Neural cell (in vitro differentiated cells): Measurements from ENCODE around the gene SLC28A1. TPM values are rescaled to one million over a fixed set of nuclear protein-coding genes. Genes with fewer than 3 reads are reported as not detected.

Source experiments
- H2AFZ ChIP-seq: fragments of 200-600, 300-800 bp; sonication (generic), shearing (Covaris generic); 2 replicates; pipeline ENCODE4 v1.6.0; 2014; ENCODE audit warnings: low read depth, mild to moderate bottlenecking, antibody characterized with exemption, low read length, moderate library complexity
- H3F3A ChIP-seq: fragments of 200-600 bp; shearing (Covaris generic); 2 replicates; pipeline ENCODE4 v1.6.1; 2016; ENCODE audit warnings: mild to moderate bottlenecking, moderate library complexity, mixed read lengths, antibody characterized with exemption, low read length; ENCODE audit not compliant: insufficient read depth, poor library complexity, severe bottlenecking
- H3K27ac ChIP-seq: fragments of 200-600, 300-800 bp; sonication (generic), shearing (Covaris generic); 2 replicates; pipeline ENCODE4 v1.5.1; 2014; ENCODE audit warnings: mild to moderate bottlenecking, low read length, moderate library complexity
- H3K27me3 ChIP-seq: fragments of 300-800, 200-600 bp; sonication (generic), shearing (Covaris generic); 2 replicates; pipeline ENCODE4 v1.6.0; 2014; ENCODE audit warnings: mild to moderate bottlenecking, low read depth, low read length, moderate library complexity; ENCODE audit not compliant: insufficient read depth
- H3K36me3 ChIP-seq: fragments of 300-800, 200-600 bp; sonication (generic), shearing (Covaris generic); 2 replicates; pipeline ENCODE4 v1.5.1; 2014; ENCODE audit warnings: mild to moderate bottlenecking, antibody characterized with exemption, low read length, moderate library complexity; ENCODE audit not compliant: insufficient read depth
- H3K4me2 ChIP-seq: fragments of 300-800, 200-600 bp; sonication (generic), shearing (Covaris generic); 2 replicates; pipeline ENCODE4 v1.6.0; 2014; ENCODE audit warnings: mild to moderate bottlenecking, low read length
- H3K4me3 ChIP-seq: fragments of 300-800, 200-600 bp; sonication (generic), shearing (Covaris generic); 2 replicates; pipeline ENCODE4 v1.5.1; 2014; ENCODE audit warnings: mild to moderate bottlenecking, low read length, moderate library complexity
- H3K79me2 ChIP-seq: fragments of 200-600 bp; shearing (Covaris generic); replicated peaks from 2 replicates; pipeline ENCODE4 v1.6.0; 2014; ENCODE audit warnings: mild to moderate bottlenecking, low read length, moderate library complexity; ENCODE audit not compliant: insufficient read depth
- H3K9ac ChIP-seq: fragments of 300-800, 200-600 bp; sonication (generic), shearing (Covaris generic); 2 replicates; pipeline ENCODE4 v1.6.1; 2016; ENCODE audit warnings: mild to moderate bottlenecking, low read length, mixed read lengths
- H3K9me2 ChIP-seq: fragments of 200-600 bp; shearing (Covaris generic); 2 replicates; pipeline ENCODE4 v1.6.1; 2016; ENCODE audit warnings: mild to moderate bottlenecking, low read length, mixed read lengths; ENCODE audit not compliant: insufficient read depth
- H3K9me3 ChIP-seq: fragments of 200-600, 300-800 bp; sonication (generic), shearing (Covaris generic); 2 replicates; pipeline ENCODE4 v1.6.1; 2016; ENCODE audit warnings: mild to moderate bottlenecking, mixed run types, low read length, moderate library complexity, mixed read lengths
- H4K20me1 ChIP-seq: fragments of 200-600 bp; shearing (Covaris generic); 2 replicates; pipeline ENCODE4 v1.6.1; 2016; ENCODE audit warnings: mild to moderate bottlenecking, mixed run types; ENCODE audit not compliant: insufficient read depth
- CTCF ChIP-seq: fragments of 450-650 bp; IDR thresholded peaks from 2 replicates; pipeline ENCODE4 v1.5.1; 2014; ENCODE audit warnings: antibody characterized with exemption, mild to moderate bottlenecking, moderate library complexity; ENCODE audit not compliant: poor library complexity, severe bottlenecking
- EP300 ChIP-seq: fragments of 450-650 bp; conservative IDR thresholded peaks from 2 replicates; pipeline ENCODE4 v1.6.1; 2014; ENCODE audit warnings: antibody characterized with exemption, mild to moderate bottlenecking, moderate library complexity; ENCODE audit not compliant: poor library complexity, severe bottlenecking
- EZH2 ChIP-seq: fragments of 200-600, 300-800 bp; shearing (Covaris generic), sonication (generic); IDR thresholded peaks from 2 replicates; pipeline ENCODE4 v1.6.1; 2014; ENCODE audit warnings: antibody characterized with exemption, low read length, borderline replicate concordance, mild to moderate bottlenecking; ENCODE audit not compliant: insufficient read depth, poor library complexity, severe bottlenecking
- MXI1 ChIP-seq: fragments of 450-650 bp; conservative IDR thresholded peaks from 2 replicates; pipeline ENCODE4 v1.6.1; 2014; ENCODE audit warnings: antibody characterized with exemption, mild to moderate bottlenecking; ENCODE audit not compliant: poor library complexity, severe bottlenecking
- POLR2AphosphoS5 ChIP-seq: IDR thresholded peaks from 2 replicates; pipeline ENCODE4 v1.6.1; 2012
- RAD21 ChIP-seq: fragments of 450-650 bp; conservative IDR thresholded peaks from 2 replicates; pipeline ENCODE4 v1.6.1; 2014; ENCODE audit warnings: antibody characterized with exemption, mild to moderate bottlenecking, moderate library complexity
- REST ChIP-seq: IDR thresholded peaks from 2 replicates; pipeline ENCODE4 v1.6.1; 2012; ENCODE audit warnings: borderline replicate concordance
- SMC3 ChIP-seq: fragments of 450-650 bp; conservative IDR thresholded peaks from 2 replicates; pipeline ENCODE4 v1.6.1; 2014; ENCODE audit warnings: antibody characterized with exemption, mild to moderate bottlenecking, moderate library complexity; ENCODE audit not compliant: poor library complexity
- TAF1 ChIP-seq: IDR thresholded peaks from 2 replicates; pipeline ENCODE4 v1.6.1; 2012; ENCODE audit warnings: low read depth
- polyA plus RNA-seq: library from polyadenylated mRNA; depleted of rRNA; stranded (reverse); fragments of >200 nt; gene quantifications from 2 replicates; pipeline ENCODE4 v1.2.3, GENCODE V29; 2014

The SLC28A1 gene
- polyA plus RNA-seq, 1 donor from 2014 or later, result not detected

GRCh38 chr15:84961707-84962106, 77.2 kb downstream of the SLC28A1 start:
- Histone ChIP-seq H3K4me2 (no peak overlapping the region), H3K27me3 (no peaks in the 10 kb centered on the region)
- TF ChIP-seq RAD21 (no peak), SMC3 (no peak), POLR2AphosphoS5 (no peak), EP300 (no peak), REST (no peak), MXI1 (no peak), EZH2 (no peak), CTCF (no peak), TAF1 (no peak)

GRCh38 chr15:84962955-84963354, 78.5 kb downstream of the SLC28A1 start:
- Histone ChIP-seq H3K9ac (no peak overlapping the region), H3K27ac (no peak overlapping the region), H3K27me3 (no peaks in the 10 kb centered on the region), H4K20me1 (no peaks in the 10 kb centered on the region), H3K9me3 (no peaks in the 10 kb centered on the region), H2AFZ (no peak overlapping the region), H3K36me3 (no peaks in the 10 kb centered on the region), H3K79me2 (no peaks in the 10 kb centered on the region), H3K9me2 (no peaks in the 10 kb centered on the region), H3K4me2 (no peak overlapping the region), H3K4me3 (no peak overlapping the region), H3F3A (no peaks in the 10 kb centered on the region)
- no peak for TF ChIP-seq POLR2AphosphoS5
- no peak for TF ChIP-seq REST
- TF ChIP-seq EP300, result no peak
- no peak for TF ChIP-seq SMC3
- no peak for TF ChIP-seq EZH2
- TF ChIP-seq TAF1, result no peak
- TF ChIP-seq MXI1, result no peak
- no peak for TF ChIP-seq CTCF
- no peak for TF ChIP-seq RAD21

More at GRCh38 chr15:84961707-84962106, 77.2 kb downstream of the SLC28A1 start:
- H2AFZ ChIP-seq, result no peak overlapping the region
- H4K20me1 ChIP-seq, result no peaks in the 10 kb centered on the region
- H3K79me2 ChIP-seq, result no peaks in the 10 kb centered on the region
- no peak overlapping the region for H3K9ac ChIP-seq
- no peaks in the 10 kb centered on the region for H3K9me2 ChIP-seq
- H3K4me3 ChIP-seq, result no peak overlapping the region
- H3K27ac ChIP-seq, result no peak overlapping the region
- no peaks in the 10 kb centered on the region for H3F3A ChIP-seq
- no peaks in the 10 kb centered on the region for H3K36me3 ChIP-seq
- no peaks in the 10 kb centered on the region for H3K9me3 ChIP-seq
